Endothelial cell of umbilical vein (primary cell): ENCODE results near the gene PARS2. TPM values are rescaled to one million over a fixed set of nuclear protein-coding genes. Genes with fewer than 3 reads are reported as not detected.

ENCODE experiments used
- BruUV-seq: library from RNA; stranded (reverse); fragments of 400-500 nt; replicated peaks from 2 replicates; lab custom pipeline; 2021; lab: Mats Ljungman, UMichigan
- CTCF ChIA-PET: fragments of 300-600, 350-600 bp; sonication (Branson Sonifier 250); formaldehyde crosslinking; loops from one replicate; lab custom pipeline; 2021; ENCODE audit warnings: antibody characterized with exemption, inconsistent platforms; lab: Charles Lee
- POLR2A ChIA-PET: fragments of 300-600, 350-600 bp; sonication (Branson Sonifier 250); formaldehyde crosslinking; loops from one replicate; lab custom pipeline; 2021; ENCODE audit warnings: antibody characterized with exemption, inconsistent platforms; lab: Charles Lee
- DNase-seq: peaks from one replicate; pipeline ENCODE4 v3.0.0-alpha.2; 2011; ENCODE audit warnings: low read depth, low spot score
- FAIRE-seq: peaks from 2 replicates; lab custom pipeline; 2011; peaks lifted over from hg19 to GRCh38; lab: Jason Lieb, UNC
- H2AFZ ChIP-seq: 2 replicates; pipeline ENCODE4 v1.6.0; 2012; ENCODE audit warnings: low read depth, low read length, control low read depth, inconsistent platforms
- H3K27ac ChIP-seq: 2 replicates; pipeline ENCODE4 v1.5.1; 2011; ENCODE audit warnings: low read depth, mild to moderate bottlenecking, control low read depth, low read length, moderate library complexity; ENCODE audit not compliant: insufficient read depth
- H3K27me3 ChIP-seq, 2 experiments: 2 replicates each; pipeline versions ENCODE4 v1.6.0 to v1.6.1; 2011; ENCODE audit warnings: low read length in 2 of 2, mixed read lengths in 1 of 2; ENCODE audit not compliant: control insufficient read depth in 2 of 2, insufficient read depth in 2 of 2
- H3K36me3 ChIP-seq, 2 experiments: 2 replicates in 1 of 2; 3 replicates in 1 of 2; pipeline ENCODE4 v1.5.1; 2011; ENCODE audit warnings: low read length in 2 of 2, mild to moderate bottlenecking in 1 of 2, moderate library complexity in 1 of 2; ENCODE audit not compliant: control insufficient read depth in 2 of 2, insufficient read depth in 2 of 2; ENCODE audit errors: extremely low read depth in 1 of 2
- H3K4me1 ChIP-seq: 3 replicates; pipeline ENCODE4 v1.5.1; 2011; ENCODE audit warnings: mild to moderate bottlenecking, low read length; ENCODE audit not compliant: control insufficient read depth, insufficient read depth; ENCODE audit errors: extremely low read depth
- H3K4me2 ChIP-seq: 2 replicates; pipeline ENCODE4 v1.6.1; 2011; ENCODE audit warnings: low read length, control low read depth, mixed read lengths; ENCODE audit not compliant: insufficient read depth
- H3K4me3 ChIP-seq, 3 experiments: fragments of 200-600 bp in 1 of 3; sonication (generic), shearing (Covaris generic) in 1 of 3; replicated peaks in 1 of 3; 2 replicates each; pipeline ENCODE4 v1.5.1; 2011 to 2016; ENCODE audit warnings: control low read depth in 3 of 3, low read length in 3 of 3, mild to moderate bottlenecking in 2 of 3, inconsistent platforms in 1 of 3, low read depth in 1 of 3, moderate library complexity in 1 of 3; ENCODE audit not compliant: insufficient read depth in 1 of 3
- H3K79me2 ChIP-seq: 2 replicates; pipeline ENCODE4 v1.6.0; 2012; ENCODE audit warnings: low read length, inconsistent platforms; ENCODE audit not compliant: control insufficient read depth, insufficient read depth
- H3K9ac ChIP-seq: replicated peaks from 2 replicates; pipeline ENCODE3; 2011; ENCODE audit warnings: low read length, control low read depth; ENCODE audit not compliant: insufficient read depth; ENCODE audit errors: extremely low read depth
- H3K9me1 ChIP-seq: replicated peaks from 3 replicates; pipeline ENCODE4 v1.6.0; 2011; ENCODE audit warnings: mild to moderate bottlenecking, low read length; ENCODE audit not compliant: control insufficient read depth, insufficient read depth; ENCODE audit errors: extremely low read depth
- H3K9me3 ChIP-seq: replicated peaks from 2 replicates; pipeline ENCODE4 v1.5.1; 2012; ENCODE audit warnings: low read length, inconsistent platforms; ENCODE audit not compliant: control insufficient read depth, insufficient read depth
- H4K20me1 ChIP-seq: replicated peaks from 2 replicates; pipeline ENCODE3; 2011; ENCODE audit warnings: mild to moderate bottlenecking, low read length; ENCODE audit not compliant: control insufficient read depth, insufficient read depth; ENCODE audit errors: extremely low read depth
- EZH2 ChIP-seq: IDR thresholded peaks from 2 replicates; pipeline ENCODE4 v1.6.1; 2012; ENCODE audit warnings: borderline replicate concordance, low read depth, mild to moderate bottlenecking, moderate library complexity, low read length, inconsistent platforms; ENCODE audit not compliant: severe bottlenecking
- FOS ChIP-seq: IDR thresholded peaks from 2 replicates; pipeline ENCODE4 v1.6.1; 2011; ENCODE audit warnings: mild to moderate bottlenecking, low read length, moderate library complexity, borderline replicate concordance; ENCODE audit not compliant: insufficient read depth
- GATA2 ChIP-seq: IDR thresholded peaks from 2 replicates; pipeline ENCODE4 v1.7.0; 2011; ENCODE audit warnings: low read depth, mild to moderate bottlenecking, moderate library complexity, mixed read lengths, low read length; ENCODE audit not compliant: insufficient read length, insufficient read depth
- JUN ChIP-seq: IDR thresholded peaks from 2 replicates; pipeline ENCODE4 v1.6.1; 2011; ENCODE audit warnings: borderline replicate concordance, low read depth; ENCODE audit not compliant: insufficient read length, insufficient read depth
- MYC ChIP-seq: IDR thresholded peaks from one replicate; pipeline ENCODE4 v1.6.1; 2011; ENCODE audit warnings: mild to moderate bottlenecking, low read depth, low read length
- POLR2A ChIP-seq: IDR thresholded peaks from 2 replicates; pipeline ENCODE4 v1.6.1; 2012; ENCODE audit warnings: low read depth, mild to moderate bottlenecking, control low read depth, low read length
- POLR2AphosphoS5 ChIP-seq: IDR thresholded peaks from 2 replicates; pipeline ENCODE4 v1.6.1; 2012; ENCODE audit warnings: low read depth, mild to moderate bottlenecking, control low read depth, low read length, moderate library complexity; ENCODE audit not compliant: insufficient read depth
- dilution Hi-C: fragments of 300-500 bp; cut with MboI; formaldehyde crosslinking; loops from one replicate; pipeline ENCODE4 v1.15.0; 2019; ENCODE audit warnings: low sequenced_read_pairs; ENCODE audit not compliant: extremely low pct_ligation_motif_present
- intact Hi-C: fragments of 100-400 bp; cut with micrococcal nuclease; formaldehyde crosslinking; loops from one replicate; pipeline ENCODE4 v1.10.0; 2022
- polyA plus RNA-seq, 4 experiments: library from polyadenylated mRNA; depleted of rRNA in 3 of 4; stranded (reverse) in 3 of 4; unstranded in 1 of 4; fragments of >200 nt; gene quantifications; 2 replicates each; pipeline versions ENCODE4 v1.2.1 to v1.2.3, GENCODE V29; 2011 to 2012; ENCODE audit warnings: missing spikeins in 1 of 4
- total RNA-seq: library from RNA; stranded (reverse); gene quantifications from 2 replicates; pipeline ENCODE4 v1.2.3, GENCODE V29; 2021
- TF ChIP-seq, protein P1 (sequence below), 2 donors: IDR thresholded peaks; 1 replicate in 1 of 2; 2 replicates in 1 of 2; pipeline ENCODE4 v1.5.1; 2011; ENCODE audit warnings: low read length in 2 of 2, mild to moderate bottlenecking in 2 of 2, moderate library complexity in 2 of 2, control low read depth in 1 of 2, inconsistent platforms in 1 of 2, low read depth in 1 of 2; ENCODE audit not compliant: insufficient read depth in 1 of 2; ENCODE audit errors: extremely low read depth in 1 of 2
- TF ChIP-seq, protein P2 (sequence below): IDR thresholded peaks from 2 replicates; pipeline ENCODE4 v1.6.1; 2011; ENCODE audit not compliant: insufficient read depth, insufficient read length

Gene PARS2
- total and polyA plus RNA-seq, 2 donors (not counting 3 experiments of a cell fraction or from before 2014, with no cell fraction given), result 2.0 to 3.8 TPM

GRCh38 chr1:54736685-54737084 is 27.6 kb downstream of the PARS2 start:
- H3K9me3 ChIP-seq, result no peaks in the 10 kb centered on the region
- FAIRE-seq (no peak), DNase-seq (no peak)
- no peak overlapping the region for H3K27ac ChIP-seq
- H3K4me1 ChIP-seq, result no peaks in the 10 kb centered on the region
- H3K79me2 ChIP-seq, result no peaks in the 10 kb centered on the region
- no TSS peak for BruUV-seq
- TF ChIP-seq, protein P1, sequence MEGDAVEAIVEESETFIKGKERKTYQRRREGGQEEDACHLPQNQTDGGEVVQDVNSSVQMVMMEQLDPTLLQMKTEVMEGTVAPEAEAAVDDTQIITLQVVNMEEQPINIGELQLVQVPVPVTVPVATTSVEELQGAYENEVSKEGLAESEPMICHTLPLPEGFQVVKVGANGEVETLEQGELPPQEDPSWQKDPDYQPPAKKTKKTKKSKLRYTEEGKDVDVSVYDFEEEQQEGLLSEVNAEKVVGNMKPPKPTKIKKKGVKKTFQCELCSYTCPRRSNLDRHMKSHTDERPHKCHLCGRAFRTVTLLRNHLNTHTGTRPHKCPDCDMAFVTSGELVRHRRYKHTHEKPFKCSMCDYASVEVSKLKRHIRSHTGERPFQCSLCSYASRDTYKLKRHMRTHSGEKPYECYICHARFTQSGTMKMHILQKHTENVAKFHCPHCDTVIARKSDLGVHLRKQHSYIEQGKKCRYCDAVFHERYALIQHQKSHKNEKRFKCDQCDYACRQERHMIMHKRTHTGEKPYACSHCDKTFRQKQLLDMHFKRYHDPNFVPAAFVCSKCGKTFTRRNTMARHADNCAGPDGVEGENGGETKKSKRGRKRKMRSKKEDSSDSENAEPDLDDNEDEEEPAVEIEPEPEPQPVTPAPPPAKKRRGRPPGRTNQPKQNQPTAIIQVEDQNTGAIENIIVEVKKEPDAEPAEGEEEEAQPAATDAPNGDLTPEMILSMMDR (IDR thresholded peaks at IDR 0.05; ENCODE audit: extremely low read depth in 1 of 2, insufficient read depth in 1 of 2, low read depth in 1 of 2, low read length in 2 of 2), result no peak
- no peak for TF ChIP-seq FOS
- H3K4me3 ChIP-seq, result no peak overlapping the region
- H3K36me3 ChIP-seq, result peaks cover 9 to 32% of the 10 kb centered on the region in 2 experiments
- no peak overlapping the region for H2AFZ ChIP-seq
- POLR2A ChIA-PET, result interaction anchor here (0.7 kb wide), 1 partner anchor 21 kb away, joined by 3 read pairs; the partner anchor contains the start of gene TTC4
- no peaks in the 10 kb centered on the region for H4K20me1 ChIP-seq
- CTCF ChIA-PET, result no interaction called here
- no peaks in the 10 kb centered on the region for H3K9me1 ChIP-seq
- no peak overlapping the region for H3K9ac ChIP-seq
- dilution Hi-C loops, result no loop called here
- H3K4me2 ChIP-seq, result no peak overlapping the region
- H3K27me3 ChIP-seq, result no peaks in the 10 kb centered on the region
- intact Hi-C loops, result no loop called here

GRCh38 chr1:54728027-54728426 is 36.3 kb downstream of the PARS2 start:
- peaks cover 9 to 17% of the 10 kb centered on the region in 2 experiments for H3K36me3 ChIP-seq
- no peak for DNase-seq
- POLR2A ChIA-PET, result no interaction called here
- intact Hi-C loops (no loop called here), dilution Hi-C loops (no loop called here)
- no peak overlapping the region for H3K4me3 ChIP-seq
- no peak overlapping the region for H3K27ac ChIP-seq
- H3K9me1 ChIP-seq, result no peaks in the 10 kb centered on the region
- TF ChIP-seq POLR2A, result no peak
- no peak for TF ChIP-seq GATA2
- no peak for TF ChIP-seq POLR2AphosphoS5
- no peak for TF ChIP-seq MYC
- no peak for TF ChIP-seq FOS
- TF ChIP-seq, protein P2, sequence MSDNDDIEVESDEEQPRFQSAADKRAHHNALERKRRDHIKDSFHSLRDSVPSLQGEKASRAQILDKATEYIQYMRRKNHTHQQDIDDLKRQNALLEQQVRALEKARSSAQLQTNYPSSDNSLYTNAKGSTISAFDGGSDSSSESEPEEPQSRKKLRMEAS, result no peak
- TF ChIP-seq, protein P1 (IDR thresholded peaks at IDR 0.05; ENCODE audit: extremely low read depth in 1 of 2, insufficient read depth in 1 of 2, low read depth in 1 of 2, low read length in 2 of 2), result no peak
- no peak for TF ChIP-seq JUN
- TF ChIP-seq EZH2, result no peak
- H3K9ac ChIP-seq, result no peak overlapping the region
- CTCF ChIA-PET, result no interaction called here
- H3K27me3 ChIP-seq, result no peaks in the 10 kb centered on the region
- no TSS peak for BruUV-seq
- no peak for FAIRE-seq
- H3K4me2 ChIP-seq, result no peak overlapping the region
- H2AFZ ChIP-seq, result no peak overlapping the region
- no peaks in the 10 kb centered on the region for H4K20me1 ChIP-seq
- H3K4me1 ChIP-seq, result no peaks in the 10 kb centered on the region
- H3K79me2 ChIP-seq, result no peaks in the 10 kb centered on the region
- H3K9me3 ChIP-seq, result no peaks in the 10 kb centered on the region
